Panc1 (cell line): ENCODE data around the gene OIP5.

Experiments
- POLR2AphosphoS5 ChIP-seq: IDR thresholded peaks from 2 replicates; pipeline ENCODE4 v1.6.1; 2012; ENCODE audit warnings: mild to moderate bottlenecking, low read depth, low read length, moderate library complexity
- TF ChIP-seq, protein P1 (sequence below), 2 experiments: IDR thresholded peaks; 2 replicates each; pipeline ENCODE4 v1.6.1; 2011 to 2012; ENCODE audit warnings: low read depth in 2 of 2, control low read depth in 1 of 2, low read length in 1 of 2, mild to moderate bottlenecking in 1 of 2, moderate library complexity in 1 of 2; ENCODE audit not compliant: insufficient read depth in 1 of 2
- TF ChIP-seq, protein P2 (sequence below): fragments of 450-650 bp; IDR thresholded peaks from 2 replicates; pipeline ENCODE4 v1.5.1; 2017; ENCODE audit warnings: mild to moderate bottlenecking

DNA sequence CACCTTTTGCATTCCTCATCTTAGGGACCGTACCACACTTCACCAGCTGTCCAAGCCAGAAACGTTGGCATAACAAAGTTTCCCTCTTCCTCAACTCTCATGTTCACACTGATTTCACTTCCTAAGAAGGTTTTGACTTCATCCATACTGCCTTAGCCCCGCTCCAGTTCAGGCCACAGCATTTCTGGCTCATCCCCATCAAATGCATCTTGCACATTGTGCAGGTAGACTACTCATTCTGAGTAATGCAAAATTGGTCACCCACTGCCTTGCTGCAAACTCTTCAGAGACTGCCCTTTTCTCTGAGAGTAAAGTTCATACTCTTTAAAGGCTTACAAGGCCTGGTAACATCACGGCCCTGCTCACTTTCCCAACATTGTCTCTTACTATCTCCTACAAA, 9.1 kb upstream of the OIP5 start:
- TF ChIP-seq, protein P1, sequence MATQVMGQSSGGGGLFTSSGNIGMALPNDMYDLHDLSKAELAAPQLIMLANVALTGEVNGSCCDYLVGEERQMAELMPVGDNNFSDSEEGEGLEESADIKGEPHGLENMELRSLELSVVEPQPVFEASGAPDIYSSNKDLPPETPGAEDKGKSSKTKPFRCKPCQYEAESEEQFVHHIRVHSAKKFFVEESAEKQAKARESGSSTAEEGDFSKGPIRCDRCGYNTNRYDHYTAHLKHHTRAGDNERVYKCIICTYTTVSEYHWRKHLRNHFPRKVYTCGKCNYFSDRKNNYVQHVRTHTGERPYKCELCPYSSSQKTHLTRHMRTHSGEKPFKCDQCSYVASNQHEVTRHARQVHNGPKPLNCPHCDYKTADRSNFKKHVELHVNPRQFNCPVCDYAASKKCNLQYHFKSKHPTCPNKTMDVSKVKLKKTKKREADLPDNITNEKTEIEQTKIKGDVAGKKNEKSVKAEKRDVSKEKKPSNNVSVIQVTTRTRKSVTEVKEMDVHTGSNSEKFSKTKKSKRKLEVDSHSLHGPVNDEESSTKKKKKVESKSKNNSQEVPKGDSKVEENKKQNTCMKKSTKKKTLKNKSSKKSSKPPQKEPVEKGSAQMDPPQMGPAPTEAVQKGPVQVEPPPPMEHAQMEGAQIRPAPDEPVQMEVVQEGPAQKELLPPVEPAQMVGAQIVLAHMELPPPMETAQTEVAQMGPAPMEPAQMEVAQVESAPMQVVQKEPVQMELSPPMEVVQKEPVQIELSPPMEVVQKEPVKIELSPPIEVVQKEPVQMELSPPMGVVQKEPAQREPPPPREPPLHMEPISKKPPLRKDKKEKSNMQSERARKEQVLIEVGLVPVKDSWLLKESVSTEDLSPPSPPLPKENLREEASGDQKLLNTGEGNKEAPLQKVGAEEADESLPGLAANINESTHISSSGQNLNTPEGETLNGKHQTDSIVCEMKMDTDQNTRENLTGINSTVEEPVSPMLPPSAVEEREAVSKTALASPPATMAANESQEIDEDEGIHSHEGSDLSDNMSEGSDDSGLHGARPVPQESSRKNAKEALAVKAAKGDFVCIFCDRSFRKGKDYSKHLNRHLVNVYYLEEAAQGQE (IDR thresholded peaks at IDR 0.05; ENCODE audit: insufficient read depth in 1 of 2, low read depth in 2 of 2, low read length in 1 of 2) = no peak
- TF ChIP-seq, protein P2, sequence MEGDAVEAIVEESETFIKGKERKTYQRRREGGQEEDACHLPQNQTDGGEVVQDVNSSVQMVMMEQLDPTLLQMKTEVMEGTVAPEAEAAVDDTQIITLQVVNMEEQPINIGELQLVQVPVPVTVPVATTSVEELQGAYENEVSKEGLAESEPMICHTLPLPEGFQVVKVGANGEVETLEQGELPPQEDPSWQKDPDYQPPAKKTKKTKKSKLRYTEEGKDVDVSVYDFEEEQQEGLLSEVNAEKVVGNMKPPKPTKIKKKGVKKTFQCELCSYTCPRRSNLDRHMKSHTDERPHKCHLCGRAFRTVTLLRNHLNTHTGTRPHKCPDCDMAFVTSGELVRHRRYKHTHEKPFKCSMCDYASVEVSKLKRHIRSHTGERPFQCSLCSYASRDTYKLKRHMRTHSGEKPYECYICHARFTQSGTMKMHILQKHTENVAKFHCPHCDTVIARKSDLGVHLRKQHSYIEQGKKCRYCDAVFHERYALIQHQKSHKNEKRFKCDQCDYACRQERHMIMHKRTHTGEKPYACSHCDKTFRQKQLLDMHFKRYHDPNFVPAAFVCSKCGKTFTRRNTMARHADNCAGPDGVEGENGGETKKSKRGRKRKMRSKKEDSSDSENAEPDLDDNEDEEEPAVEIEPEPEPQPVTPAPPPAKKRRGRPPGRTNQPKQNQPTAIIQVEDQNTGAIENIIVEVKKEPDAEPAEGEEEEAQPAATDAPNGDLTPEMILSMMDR = no peak
- TF ChIP-seq POLR2AphosphoS5 = no peak
